ENCODE data around the gene EML4.

Gene EML4

GRCh38 chr2:42197792-42198191 lies 28.6 kb downstream of the EML4 start:
- DNase-seq: no peak

GRCh38 chr2:42198466-42198865 lies 29.3 kb downstream of the EML4 start:
- DNase-seq: no peak

- DNase-seq: no peak
These were observed 29.8 kb downstream of the EML4 start for GRCh38 chr2:42199002-42199401.

GRCh38 chr2:42199626-42200025 lies 30.5 kb downstream of the EML4 start:
- peak in 2 of 3 donors; percentile 40 to 56 for DNase-seq

- no peak for DNase-seq
These were observed 32.0 kb downstream of the EML4 start for GRCh38 chr2:42200926-42201855.

- DNase-seq: no peak
These were observed 33.5 kb downstream of the EML4 start for GRCh38 chr2:42202634-42203008.

- no peak for DNase-seq
These were observed 34.6 kb downstream of the EML4 start for GRCh38 chr2:42203792-42204191.

- no peak for DNase-seq
These were observed 36.2 kb downstream of the EML4 start for GRCh38 chr2:42205337-42205736.

GRCh38 chr2:42207826-42208225 lies 38.7 kb downstream of the EML4 start:
- no peak for DNase-seq

- peak in 1 of 3 donors; percentile 39 for DNase-seq
These were observed 41.0 kb downstream of the EML4 start for GRCh38 chr2:42210203-42210602.

- DNase-seq: no peak
These were observed 42.1 kb downstream of the EML4 start for GRCh38 chr2:42211291-42211690.

GRCh38 chr2:42214669-42215068 lies 45.5 kb downstream of the EML4 start:
- peak in 2 of 3 donors; percentile 39 to 43 for DNase-seq

- peak; percentile 43 to 80 (median 71) for DNase-seq
These were observed 47.5 kb downstream of the EML4 start for GRCh38 chr2:42216694-42217093.

GRCh38 chr2:42217307-42217706 lies 48.2 kb downstream of the EML4 start:
- no peak for DNase-seq

GRCh38 chr2:42217914-42218313 lies 48.8 kb downstream of the EML4 start:
- DNase-seq: no peak

- no peak for DNase-seq
These were observed 49.6 kb downstream of the EML4 start for GRCh38 chr2:42218712-42219111.

GRCh38 chr2:42219160-42219559 lies 50.0 kb downstream of the EML4 start:
- no peak for DNase-seq

GRCh38 chr2:42220566-42220965 lies 51.4 kb downstream of the EML4 start:
- no peak for DNase-seq

GRCh38 chr2:42223067-42223854 lies 54.1 kb downstream of the EML4 start:
- DNase-seq: no peak

GRCh38 chr2:42223855-42224268 lies 54.7 kb downstream of the EML4 start:
- DNase-seq: peak; percentile 15 to 61 (median 57)

- DNase-seq: no peak
These were observed 55.4 kb downstream of the EML4 start for GRCh38 chr2:42224422-42225067.

- DNase-seq: no peak
These were observed 56.4 kb downstream of the EML4 start for GRCh38 chr2:42225573-42225972.

GRCh38 chr2:42227491-42227890 lies 58.3 kb downstream of the EML4 start:
- no peak for DNase-seq

Data from suppressor macrophage treated with lipopolysaccharide for 1 hour (primary cell).